ENCODE measurements around the gene NTNG2. TPM values are rescaled to one million over a fixed set of nuclear protein-coding genes. Genes with fewer than 3 reads are reported as not detected.

The NTNG2 gene
- total and polyA plus RNA-seq, 8 donors, result 0.27 to 4.6 (median 1.0) TPM

GRCh38 chr9:132293145-132293721 lies 131.4 kb downstream of the NTNG2 start:
- DNase-seq, result no peak
- TF ChIP-seq, protein P1, sequence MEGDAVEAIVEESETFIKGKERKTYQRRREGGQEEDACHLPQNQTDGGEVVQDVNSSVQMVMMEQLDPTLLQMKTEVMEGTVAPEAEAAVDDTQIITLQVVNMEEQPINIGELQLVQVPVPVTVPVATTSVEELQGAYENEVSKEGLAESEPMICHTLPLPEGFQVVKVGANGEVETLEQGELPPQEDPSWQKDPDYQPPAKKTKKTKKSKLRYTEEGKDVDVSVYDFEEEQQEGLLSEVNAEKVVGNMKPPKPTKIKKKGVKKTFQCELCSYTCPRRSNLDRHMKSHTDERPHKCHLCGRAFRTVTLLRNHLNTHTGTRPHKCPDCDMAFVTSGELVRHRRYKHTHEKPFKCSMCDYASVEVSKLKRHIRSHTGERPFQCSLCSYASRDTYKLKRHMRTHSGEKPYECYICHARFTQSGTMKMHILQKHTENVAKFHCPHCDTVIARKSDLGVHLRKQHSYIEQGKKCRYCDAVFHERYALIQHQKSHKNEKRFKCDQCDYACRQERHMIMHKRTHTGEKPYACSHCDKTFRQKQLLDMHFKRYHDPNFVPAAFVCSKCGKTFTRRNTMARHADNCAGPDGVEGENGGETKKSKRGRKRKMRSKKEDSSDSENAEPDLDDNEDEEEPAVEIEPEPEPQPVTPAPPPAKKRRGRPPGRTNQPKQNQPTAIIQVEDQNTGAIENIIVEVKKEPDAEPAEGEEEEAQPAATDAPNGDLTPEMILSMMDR (IDR thresholded peaks at IDR 0.05), result no peak
- Histone ChIP-seq H3K27ac (no peak overlapping the region), H3K27me3 (no peaks in the 10 kb centered on the region), H3K4me1 (peaks cover 4 to 10% of the 10 kb centered on the region in 2 donors), H3K36me3 (peaks cover 0 to 86% of the 10 kb centered on the region in 2 donors), H3K4me3 (no peak overlapping the region), H3K9me3 (no peaks in the 10 kb centered on the region)
- no peak for ATAC-seq
- intact Hi-C loops (cut with DNase I), result no loop called here

Other genes starting within 250 kb of the NTNG2 start
- 10 to 100 TPM; 12.5 to 18.1 TPM for gene MED27, start 82.2 kb upstream of the NTNG2 start, total RNA-seq
- gene MED27, start 82.2 kb upstream of the NTNG2 start, polyA plus RNA-seq (ENCODE audit: insufficient read length in 6 of 6), result 10 to 100 TPM; 14.8 to 18.6 (median 16.7) TPM
- gene SETX, start 192.9 kb downstream of the NTNG2 start, total RNA-seq, result 10 to 100 TPM; 42.2 to 53.1 TPM
- gene SETX, start 192.9 kb downstream of the NTNG2 start, polyA plus RNA-seq (ENCODE audit: insufficient read length in 6 of 6), result 10 to 100 TPM; 60.7 to 68.9 (median 63.5) TPM
- 10 to 100 TPM in 1 of 2 donors, 1 to 10 TPM in 1; 9.7 to 11.7 TPM for gene TTF1, start 244.8 kb downstream of the NTNG2 start, total RNA-seq
- gene TTF1, start 244.8 kb downstream of the NTNG2 start, polyA plus RNA-seq (ENCODE audit: insufficient read length in 6 of 6), result 10 to 100 TPM; 15.6 to 19.6 (median 17.9) TPM
- gene CFAP77, start 248.2 kb downstream of the NTNG2 start, total RNA-seq, result 1 to 10 TPM in 1 of 2 donors, not detected in 1; 2.4 TPM
- 1 to 10 TPM in 4 of 6 donors, under 1 TPM in 2; 0.50 to 3.7 (median 2.3) TPM for gene CFAP77, start 248.2 kb downstream of the NTNG2 start, polyA plus RNA-seq (ENCODE audit: insufficient read length in 6 of 6)